GDM1 (cell line): Measurements from ENCODE around the gene MCMBP.

ENCODE experiments used
- DNase-seq: peaks from one replicate; lab custom pipeline; 2025; lab: John Stamatoyannopoulos, UW

Gene MCMBP

DNA sequence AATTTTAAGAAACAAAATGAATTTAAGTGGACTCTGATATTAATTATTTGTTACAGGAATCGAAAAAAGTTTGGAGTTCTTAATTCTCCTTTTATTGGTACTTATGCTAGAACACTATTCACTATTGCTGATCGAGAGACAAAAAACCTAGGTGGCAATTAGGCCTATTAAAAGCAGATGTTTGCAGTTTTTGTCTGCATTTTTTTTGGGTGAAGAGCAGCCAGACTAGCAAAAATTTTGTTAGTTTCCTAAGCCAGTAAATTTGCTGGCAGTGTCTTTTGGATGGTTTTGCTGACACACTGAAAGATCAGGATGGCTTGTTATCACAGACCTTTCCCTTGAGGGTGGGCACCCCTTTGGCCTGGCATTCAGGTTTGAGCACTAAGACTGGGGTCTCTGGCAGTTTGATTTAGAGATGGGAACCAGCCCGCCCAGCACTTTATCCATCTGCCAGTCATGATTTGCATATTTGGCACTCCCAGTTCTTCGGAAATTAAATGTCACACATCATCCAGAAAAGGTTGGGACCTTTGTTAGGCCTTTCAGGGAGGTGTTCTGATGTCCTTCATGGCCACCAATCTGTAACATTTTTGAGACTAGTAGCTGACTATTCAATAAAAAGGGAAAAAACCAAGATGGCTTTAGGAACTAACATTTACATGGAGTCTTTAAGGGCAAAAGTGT lies 89.5 kb downstream of the MCMBP start:
- DNase-seq = no peak

DNA sequence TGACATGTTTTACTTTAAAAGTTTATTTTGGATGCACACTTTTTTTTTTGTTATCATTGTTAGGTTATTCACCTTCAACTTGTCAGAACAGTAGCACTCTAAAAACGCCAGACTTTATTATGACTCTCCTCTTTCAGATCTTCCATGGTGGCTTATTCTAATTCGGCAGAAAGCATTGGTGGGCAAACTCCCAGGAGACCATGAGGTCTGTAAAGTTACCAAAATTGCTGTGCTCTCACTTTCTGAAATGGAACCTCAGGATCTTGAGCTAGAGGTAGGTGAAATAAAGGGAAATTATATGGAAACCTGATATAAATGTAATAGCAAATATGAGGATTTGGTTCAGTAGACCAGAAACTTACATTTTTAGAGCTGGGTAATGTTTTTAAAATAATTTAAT lies 91.1 kb downstream of the MCMBP start:
- DNase-seq = no peak

DNA sequence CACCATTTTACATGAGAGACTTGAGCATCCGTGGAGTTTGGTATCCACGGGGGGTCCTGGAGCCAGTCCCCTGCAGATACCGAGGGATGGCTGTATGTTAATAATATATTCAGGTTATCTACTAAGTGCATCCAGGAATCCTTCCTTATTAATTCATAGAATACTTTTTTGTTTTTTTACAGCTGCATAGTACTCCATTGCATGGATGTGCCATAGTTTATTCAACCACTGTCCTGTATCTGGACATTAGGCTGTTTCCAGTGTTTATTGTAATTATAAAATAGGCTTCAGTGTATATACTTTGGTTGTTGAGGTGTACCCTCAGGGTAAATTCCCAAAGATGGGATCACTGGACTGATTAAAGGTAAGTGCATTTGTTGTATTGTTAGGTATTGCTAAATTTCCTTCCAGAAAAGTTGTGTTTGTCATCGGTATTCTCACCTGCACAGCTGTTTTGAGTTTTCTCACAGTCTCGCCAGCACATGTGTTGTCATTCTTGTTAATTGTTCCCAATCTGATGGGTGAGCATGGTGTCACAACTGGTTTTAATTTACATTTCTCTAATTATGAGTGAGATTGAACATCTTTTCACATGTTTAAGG lies 91.7 kb downstream of the MCMBP start:
- no peak for DNase-seq
